ENCODE results near the gene SPPL2B.

- TF ChIP-seq CTCF (conservative IDR thresholded peaks at IDR 0.05; ENCODE audit: low read length) (no peak), EZH2phosphoT487 (IDR thresholded peaks at IDR 0.05; ENCODE audit: borderline replicate concordance) (no peak)
Measured at GRCh38 chr19:2329501-2329916, 1.0 kb downstream of the SPPL2B start.
